Neural progenitor cell (in vitro differentiated cells): Measurements from ENCODE around the gene CC2D1A.

Source experiments
- CTCF ChIP-seq: fragments of 200-600 bp; sonication (generic); IDR thresholded peaks from 2 replicates; pipeline ENCODE4 v1.5.1; 2017; ENCODE audit warnings: antibody characterized with exemption, mild to moderate bottlenecking
- EZH2 ChIP-seq: fragments of 200-600 bp; sonication (generic); IDR thresholded peaks from 2 replicates; pipeline ENCODE4 v1.6.1; 2017; ENCODE audit warnings: antibody characterized with exemption, mild to moderate bottlenecking, moderate library complexity

- TF ChIP-seq CTCF (no peak), EZH2 (no peak)
Measured at GRCh38 chr19:13954185-13954584, 48.2 kb downstream of the CC2D1A start.
